Bladder microvascular endothelial cell (primary cell): Measurements from ENCODE around the gene CKAP2. TPM values are rescaled to one million over a fixed set of nuclear protein-coding genes. Genes with fewer than 3 reads are reported as not detected.

Experiments used
- total RNA-seq: library from RNA; depleted of rRNA; stranded (reverse); fragments of >200 nt; gene quantifications from 2 replicates; pipeline ENCODE4 v1.2.3, GENCODE V29; 2014

The CKAP2 gene
- 23.0 and 31.0 TPM in 2 replicates for total RNA-seq

GRCh38 chr13:52454820-52455676, at the start of gene CKAP2:
TSS of gene CKAP2 (plus strand) at chr13:52455478. CDS start at chr13:52455557, 79 bp downstream.

GRCh38 chr13:52405767-52406494, 49.3 kb upstream of the CKAP2 start, which contains the start of gene THSD1:
TSS of gene THSD1 (minus strand) at chr13:52406172. CDS start at chr13:52402600, 3,572 bp downstream.

GRCh38 chr13:52450012-52450792, 5.1 kb upstream of the CKAP2 start, which contains the start of gene VPS36:
TSS of gene VPS36 (minus strand) at chr13:52450634. CDS start at chr13:52450594, 40 bp downstream.

Other genes with a start within 250 kb of the CKAP2 start
- gene THSD1, start 49.3 kb upstream of the CKAP2 start, total RNA-seq: 45.5 and 69.5 TPM in 2 replicates
- 17.6 and 32.4 TPM in 2 replicates for gene VPS36, start 4.8 kb upstream of the CKAP2 start, total RNA-seq
- gene HNRNPA1L2, start 187.0 kb downstream of the CKAP2 start, total RNA-seq: 1.5 and 3.2 TPM in 2 replicates
- 29.0 and 37.2 TPM in 2 replicates for gene SUGT1, start 197.4 kb downstream of the CKAP2 start, total RNA-seq